GM12865 (cell line): ENCODE results near the gene NFKB2.
A peak's percentile ranks its signal among the peaks of the same experiment; 100 is the strongest.

Experiments used
- DNase-seq: peaks from one replicate; pipeline ENCODE4 v3.0.0; 2010; ENCODE audit warnings: low read depth
- H3K4me3 ChIP-seq: 2 replicates; pipeline ENCODE4 v1.5.1; 2011; ENCODE audit warnings: mild to moderate bottlenecking, low read depth, low read length, control low read depth
- TF ChIP-seq, protein P1 (sequence below): IDR thresholded peaks from 2 replicates; pipeline ENCODE4 v1.5.1; 2011; ENCODE audit warnings: low read length, control low read depth, low read depth, inconsistent platforms; ENCODE audit not compliant: insufficient read depth; ENCODE audit errors: missing control alignments

NFKB2 gene

GRCh38 chr10:102394079-102394800 is 1.3 kb upstream of the NFKB2 start:
- TF ChIP-seq, protein P1, sequence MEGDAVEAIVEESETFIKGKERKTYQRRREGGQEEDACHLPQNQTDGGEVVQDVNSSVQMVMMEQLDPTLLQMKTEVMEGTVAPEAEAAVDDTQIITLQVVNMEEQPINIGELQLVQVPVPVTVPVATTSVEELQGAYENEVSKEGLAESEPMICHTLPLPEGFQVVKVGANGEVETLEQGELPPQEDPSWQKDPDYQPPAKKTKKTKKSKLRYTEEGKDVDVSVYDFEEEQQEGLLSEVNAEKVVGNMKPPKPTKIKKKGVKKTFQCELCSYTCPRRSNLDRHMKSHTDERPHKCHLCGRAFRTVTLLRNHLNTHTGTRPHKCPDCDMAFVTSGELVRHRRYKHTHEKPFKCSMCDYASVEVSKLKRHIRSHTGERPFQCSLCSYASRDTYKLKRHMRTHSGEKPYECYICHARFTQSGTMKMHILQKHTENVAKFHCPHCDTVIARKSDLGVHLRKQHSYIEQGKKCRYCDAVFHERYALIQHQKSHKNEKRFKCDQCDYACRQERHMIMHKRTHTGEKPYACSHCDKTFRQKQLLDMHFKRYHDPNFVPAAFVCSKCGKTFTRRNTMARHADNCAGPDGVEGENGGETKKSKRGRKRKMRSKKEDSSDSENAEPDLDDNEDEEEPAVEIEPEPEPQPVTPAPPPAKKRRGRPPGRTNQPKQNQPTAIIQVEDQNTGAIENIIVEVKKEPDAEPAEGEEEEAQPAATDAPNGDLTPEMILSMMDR = peak; percentile 88
- peak overlapping the region; percentile 97 for H3K4me3 ChIP-seq
- DNase-seq = peak; percentile 98

DNA sequence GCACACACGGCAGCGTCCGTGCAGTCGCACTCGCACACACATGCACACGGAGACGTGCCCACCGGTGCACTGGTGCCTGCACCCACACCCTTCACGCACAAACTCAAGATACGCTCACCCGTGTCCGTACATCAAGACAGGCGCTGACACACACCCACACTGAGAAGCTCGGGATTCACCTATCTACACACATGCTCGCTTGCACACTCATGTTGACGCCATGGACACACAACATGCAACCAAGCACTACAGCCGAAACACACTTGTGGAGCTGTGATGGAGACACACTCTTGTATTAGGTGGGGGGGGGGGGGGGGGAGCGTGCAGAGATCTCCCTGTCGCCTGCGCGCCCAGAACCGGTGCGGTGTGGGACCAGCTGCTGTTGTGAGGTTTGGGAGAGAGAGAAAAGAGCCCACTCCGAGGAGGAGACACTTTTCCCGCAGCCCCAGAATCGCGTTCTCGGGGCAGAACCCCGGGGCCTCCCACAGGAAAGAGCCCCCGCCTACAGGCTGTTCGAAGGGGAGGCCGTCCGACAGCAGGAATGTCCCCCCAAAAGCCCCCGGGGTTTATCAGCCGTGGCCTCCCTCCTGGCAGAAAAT is 605 bp upstream of the NFKB2 start:
- DNase-seq = peak; percentile 71
- H3K4me3 ChIP-seq = peak overlapping the region; percentile 97

GRCh38 chr10:102396317-102396650 is 779 bp downstream of the NFKB2 start:
- TF ChIP-seq, protein P1 = no peak
- DNase-seq = no peak
- peak overlapping the region; percentile 97 for H3K4me3 ChIP-seq

More for the DNA sequence above, 605 bp upstream of the NFKB2 start:
- TF ChIP-seq, protein P1 = no peak

- no peak for DNase-seq
- TF ChIP-seq, protein P1 = no peak
- H3K4me3 ChIP-seq = peak overlapping the region; percentile 97
Observed at GRCh38 chr10:102396730-102397151, 1.2 kb downstream of the NFKB2 start.

DNA sequence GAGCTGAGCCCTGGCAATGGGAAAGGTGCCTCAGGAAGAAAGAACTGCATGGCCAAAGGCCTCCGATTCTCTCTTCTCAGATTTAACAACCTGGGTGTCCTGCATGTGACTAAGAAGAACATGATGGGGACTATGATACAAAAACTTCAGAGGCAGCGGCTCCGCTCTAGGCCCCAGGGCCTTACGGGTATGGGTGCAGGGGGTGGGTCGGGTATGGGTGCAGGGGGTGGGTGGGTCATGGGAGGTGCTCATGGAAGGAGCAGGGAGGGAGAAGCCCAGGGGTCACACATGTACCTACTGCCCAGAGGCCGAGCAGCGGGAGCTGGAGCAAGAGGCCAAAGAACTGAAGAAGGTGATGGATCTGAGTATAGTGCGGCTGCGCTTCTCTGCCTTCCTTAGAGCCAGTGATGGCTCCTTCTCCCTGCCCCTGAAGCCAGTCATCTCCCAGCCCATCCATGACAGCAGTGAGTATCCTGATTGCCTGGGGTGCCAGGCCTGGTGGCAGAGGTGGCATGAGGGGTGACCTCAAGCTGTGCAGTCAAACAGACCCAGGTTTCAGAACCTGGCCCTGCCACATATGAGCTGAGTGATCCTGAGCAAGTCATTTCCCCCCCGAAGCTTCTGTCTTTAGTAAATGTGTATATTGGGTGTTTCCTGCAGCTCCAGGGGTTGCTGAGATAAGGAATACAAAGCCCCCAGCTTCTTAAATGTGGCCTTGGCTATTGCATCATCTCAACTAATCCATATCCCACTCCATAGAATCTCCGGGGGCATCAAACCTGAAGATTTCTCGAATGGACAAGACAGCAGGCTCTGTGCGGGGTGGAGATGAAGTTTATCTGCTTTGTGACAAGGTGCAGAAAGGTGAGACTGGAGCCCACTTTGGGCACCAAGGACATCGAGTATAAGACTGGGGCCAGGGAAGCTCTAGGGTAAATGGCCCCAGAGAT is 2.0 kb downstream of the NFKB2 start:
- peak overlapping the region; percentile 97 for H3K4me3 ChIP-seq
- DNase-seq = no peak
- TF ChIP-seq, protein P1 = no peak

- H3K4me3 ChIP-seq = peak overlapping the region; percentile 97
- DNase-seq = no peak
- TF ChIP-seq, protein P1 = no peak
Observed at GRCh38 chr10:102398172-102399020, 2.9 kb downstream of the NFKB2 start.
